Left lobe of liver (tissue), 2 donors: Measurements from ENCODE around the gene UBE3D. TPM values are rescaled to one million over a fixed set of nuclear protein-coding genes. Genes with fewer than 3 reads are reported as not detected.
A peak's percentile ranks its signal among the peaks of the same experiment; 100 is the strongest.
"Not testable (repeated sequence)": the region's sequence is repeated elsewhere in the genome, so short reads cannot be mapped to it uniquely, and the experiment has no call there.

Experiments
- ATAC-seq: fragments of 200-7000 bp; cut with Tn5 transposase; one replicate; pipeline ENCODE4 v1.9.1; 2020; ENCODE audit warnings: mild to moderate bottlenecking, moderate library complexity
- DNase-seq: peaks from one replicate; pipeline ENCODE4 v3.0.0-alpha.2; 2020; ENCODE audit warnings: low spot score
- total RNA-seq: library from RNA; stranded (reverse); gene quantifications from one replicate; pipeline ENCODE4 v1.2.1, GENCODE V29; 2021
- donor health status: DM: no; HTN: no; CAD: no; lungs with moderate emphysema.
- donor health status: DM: no; HTN: yes; CAD: no.

Gene UBE3D
- total RNA-seq, 1 donor from 2014 or later, result 2.1 TPM

- ATAC-seq (no peak), DNase-seq (no peak)
Measured at GRCh38 chr6:82877213-82878195, 188.1 kb downstream of the UBE3D start.

DNA sequence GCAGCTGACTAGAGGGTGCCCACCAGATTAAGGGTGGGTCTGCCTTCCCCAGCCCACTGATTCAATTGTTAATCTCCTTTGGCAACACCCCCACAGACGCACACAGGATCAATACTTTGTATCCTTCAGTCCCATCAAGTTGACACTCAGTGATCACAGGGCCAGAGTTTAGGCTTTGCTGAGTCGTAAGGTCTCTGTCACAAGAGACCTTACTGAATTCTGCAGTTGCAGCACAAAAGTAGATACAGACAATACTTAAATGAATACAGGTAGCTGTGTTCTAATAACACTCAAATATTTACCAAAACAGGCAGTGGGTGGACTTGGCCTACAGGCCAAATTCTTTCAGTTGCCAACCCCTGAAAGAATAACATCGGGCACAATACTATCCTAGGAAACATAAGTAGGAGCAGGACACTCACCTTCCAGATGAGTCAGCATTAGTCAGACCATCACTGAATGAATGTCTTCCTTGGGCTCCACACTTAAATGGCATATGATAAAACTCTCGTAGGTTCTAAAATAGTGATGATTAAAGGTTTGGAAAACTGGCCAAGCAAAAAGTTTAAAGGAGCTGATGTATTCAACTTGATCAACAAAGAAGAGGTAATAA, 190.0 kb downstream of the UBE3D start:
- DNase-seq (no peak), ATAC-seq (no peak)

DNA sequence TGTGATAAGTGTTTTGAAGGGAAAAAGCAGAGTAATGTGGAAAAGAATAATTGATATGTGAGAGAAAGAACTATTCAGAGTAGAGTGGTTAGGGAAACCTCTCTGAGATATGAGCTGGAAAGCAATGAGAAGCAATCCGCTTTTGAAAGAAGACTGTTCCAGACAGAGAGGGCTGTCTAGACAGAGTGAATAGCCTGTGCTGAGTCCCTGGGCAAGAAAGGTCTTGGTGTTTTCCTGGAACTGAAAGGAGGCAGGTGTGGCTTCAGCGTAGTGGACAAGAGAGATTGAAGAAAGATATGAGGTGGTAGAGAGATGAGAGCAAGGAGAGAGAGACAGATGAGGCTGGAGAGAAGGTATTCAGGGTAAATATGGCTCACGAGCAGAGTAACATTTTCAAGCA, 190.8 kb downstream of the UBE3D start:
- ATAC-seq (no peak), DNase-seq (no peak)

GRCh38 chr6:82872185-82872584, 193.5 kb downstream of the UBE3D start:
- ATAC-seq, result peak; percentile 43
- no peak for DNase-seq

GRCh38 chr6:82870582-82871172, 195.0 kb downstream of the UBE3D start:
- no peak for ATAC-seq
- no peak for DNase-seq

DNA sequence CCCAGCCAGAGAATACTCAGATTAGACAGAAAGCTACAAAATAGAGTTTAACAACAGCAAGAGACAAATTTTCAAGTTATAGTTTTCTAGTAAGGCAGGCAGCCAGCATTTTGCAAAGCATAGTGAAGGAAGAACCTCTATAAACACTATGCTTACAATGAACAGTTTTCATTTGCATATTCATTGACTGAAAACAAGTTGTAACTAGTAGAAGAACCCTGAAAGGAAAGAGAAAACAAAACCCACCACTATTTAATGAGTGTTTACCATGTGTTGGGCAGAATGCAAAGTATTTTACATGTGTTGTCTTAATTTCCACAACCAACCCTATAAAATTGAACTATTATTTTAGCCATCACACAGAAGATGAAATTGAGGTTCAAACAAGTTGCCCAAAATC, 196.1 kb downstream of the UBE3D start:
- no peak for ATAC-seq
- DNase-seq, result no peak

- ATAC-seq (no peak), DNase-seq (no peak)
Measured at GRCh38 chr6:82867946-82868345, 197.7 kb downstream of the UBE3D start.

DNA sequence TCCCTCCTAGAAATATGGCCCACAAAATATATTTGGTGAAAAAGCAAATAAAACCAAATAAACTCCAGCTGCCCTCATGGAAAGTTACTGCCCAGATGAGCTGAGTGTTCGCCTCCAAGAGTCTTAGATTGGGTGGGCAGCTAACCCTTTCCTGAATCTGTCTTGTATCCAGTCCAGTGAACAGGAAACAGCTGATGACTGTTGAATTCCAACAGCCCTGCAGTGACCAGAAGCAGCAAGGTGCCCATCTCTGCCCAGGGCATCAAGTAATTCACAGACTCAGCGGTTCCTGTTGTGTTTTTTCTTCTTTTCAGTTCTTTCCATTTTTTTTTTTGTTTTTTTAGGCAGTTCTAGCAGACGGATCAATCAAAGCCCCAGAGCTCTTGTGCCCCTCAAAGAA, 199.2 kb downstream of the UBE3D start:
- ATAC-seq (no peak), DNase-seq (no peak)

DNA sequence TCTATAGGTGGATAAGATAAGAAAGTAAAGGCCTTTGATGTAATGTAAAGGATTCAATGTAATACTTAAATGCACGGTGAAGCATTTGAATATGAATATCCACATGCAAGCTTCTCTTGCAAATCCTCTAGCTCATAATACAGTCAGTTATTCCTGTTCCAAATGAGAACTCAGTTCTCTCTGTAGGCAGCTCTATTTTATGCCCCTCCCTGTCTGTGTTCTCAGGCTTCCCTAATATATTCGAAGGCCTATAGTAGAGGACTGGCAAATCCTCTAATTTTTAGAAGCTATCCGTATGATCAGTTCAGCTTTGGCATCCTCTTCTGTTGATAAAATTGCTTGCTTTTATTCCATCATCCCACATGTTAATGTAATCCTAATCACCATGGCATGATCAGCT, 200.2 kb downstream of the UBE3D start:
- ATAC-seq (no peak), DNase-seq (no peak)

DNA sequence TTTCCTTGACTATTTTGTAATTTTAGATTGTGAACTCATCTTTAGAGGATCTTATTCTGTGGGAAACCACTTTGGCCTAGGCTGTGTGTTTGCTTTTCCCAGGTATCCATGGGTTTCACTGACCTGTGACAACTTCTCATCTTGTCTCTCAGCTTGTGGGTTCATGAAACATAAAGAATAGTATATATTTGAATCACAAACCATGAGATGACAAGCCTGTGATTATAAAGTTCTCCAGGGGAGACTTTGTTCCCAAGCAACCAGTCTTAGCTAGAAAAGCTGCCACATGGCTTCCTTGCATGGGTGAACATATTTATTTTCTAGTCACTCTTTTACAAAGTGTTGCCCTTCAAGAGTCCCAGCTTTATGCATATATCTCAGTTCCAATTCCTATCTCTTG, 201.9 kb downstream of the UBE3D start:
- ATAC-seq (no peak), DNase-seq (no peak)

DNA sequence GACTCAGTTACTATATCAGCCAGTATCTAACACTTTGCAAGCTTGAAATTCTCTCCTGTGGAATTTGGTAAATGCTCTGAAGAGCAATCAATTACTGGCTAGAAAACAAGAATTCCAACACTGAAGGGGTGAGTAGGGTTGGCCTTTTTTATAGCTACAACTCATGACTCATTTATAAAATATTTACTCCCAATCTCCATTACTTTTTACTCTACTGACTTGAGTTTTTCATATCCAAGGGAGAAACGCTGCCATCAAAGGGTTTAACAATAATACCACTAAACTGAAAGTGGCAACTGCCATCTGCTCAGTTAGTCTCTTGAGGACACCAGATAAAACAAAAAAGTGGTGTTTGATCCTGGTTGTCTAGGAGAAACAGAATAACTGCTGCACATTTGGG, 203.1 kb downstream of the UBE3D start:
- DNase-seq, result no peak
- ATAC-seq, result no peak

- DNase-seq (no peak), ATAC-seq (no peak)
Measured at GRCh38 chr6:82861121-82861520, 204.5 kb downstream of the UBE3D start.

GRCh38 chr6:82856077-82856476, 209.6 kb downstream of the UBE3D start:
- not testable (repeated sequence) for DNase-seq, ATAC-seq

GRCh38 chr6:82852904-82853303, 212.7 kb downstream of the UBE3D start:
- not testable (repeated sequence) for ATAC-seq, DNase-seq

DNA sequence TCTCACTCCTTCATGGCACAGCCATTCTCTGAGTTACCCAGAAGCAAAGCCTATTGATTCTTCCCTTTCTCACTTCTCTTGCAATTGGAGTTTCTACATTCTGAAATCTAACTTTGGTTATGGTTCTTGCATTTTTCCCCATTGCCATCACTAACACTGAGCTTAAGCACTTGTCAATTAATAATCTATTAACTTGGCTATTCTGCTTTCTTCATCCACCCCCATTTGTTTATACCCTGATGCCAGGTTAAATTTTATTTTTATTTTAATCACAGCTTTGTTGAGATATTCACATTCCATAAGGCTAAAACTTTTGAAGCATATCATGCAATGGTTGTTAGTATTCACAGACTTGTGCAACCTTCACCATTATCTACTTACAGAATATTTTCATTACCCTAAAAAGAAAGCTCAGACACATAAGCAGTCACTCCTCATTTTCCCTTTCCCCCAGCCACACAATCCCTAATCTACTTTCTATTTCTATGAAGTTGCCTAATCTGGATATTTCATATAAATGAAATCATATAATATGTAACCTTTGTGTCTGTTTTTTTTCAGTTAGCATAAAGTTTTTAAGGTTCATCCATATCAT, 222.3 kb downstream of the UBE3D start:
- ATAC-seq (no peak), DNase-seq (no peak)

GRCh38 chr6:82842721-82843120, 222.9 kb downstream of the UBE3D start:
- ATAC-seq (no peak), DNase-seq (no peak)

Other genes starting within 250 kb of the UBE3D start
- 8.5 TPM for gene DOP1A, start 1.8 kb upstream of the UBE3D start, total RNA-seq
- 40.8 TPM for gene PGM3, start 127.4 kb upstream of the UBE3D start, total RNA-seq
- 2.5 TPM for gene RWDD2A, start 127.5 kb upstream of the UBE3D start, total RNA-seq